Activated CD4-positive, alpha-beta T cell treated with anti-CD3 and anti-CD28 coated beads, Interleukin-2, amount 50 U/mL, for 48 hours (primary cell): Measurements from ENCODE around the gene LGALS1.
"Not testable (repeated sequence)": the region's sequence is repeated elsewhere in the genome, so short reads cannot be mapped to it uniquely, and the experiment has no call there.

Experiments used
- DNase-seq, 2 experiments: peaks; one replicate each; pipeline ENCODE4 v3.0.0-alpha.2; 2020

Gene LGALS1

GRCh38 chr22:37692627-37693285, 17.3 kb downstream of the LGALS1 start:
- DNase-seq = no peak

- DNase-seq = not testable (repeated sequence)
Measured at GRCh38 chr22:37694131-37694530, 18.7 kb downstream of the LGALS1 start.

GRCh38 chr22:37696260-37696656, 20.8 kb downstream of the LGALS1 start:
- DNase-seq = not testable (repeated sequence)

- DNase-seq = peak; percentile 91 to 94
Measured at GRCh38 chr22:37696657-37697537, 21.5 kb downstream of the LGALS1 start, which contains the start of gene TRIOBP. TRIOBP (plus strand) TSS chr22:37697048; CDS start chr22:37701366, 4,318 bp downstream.

DNA sequence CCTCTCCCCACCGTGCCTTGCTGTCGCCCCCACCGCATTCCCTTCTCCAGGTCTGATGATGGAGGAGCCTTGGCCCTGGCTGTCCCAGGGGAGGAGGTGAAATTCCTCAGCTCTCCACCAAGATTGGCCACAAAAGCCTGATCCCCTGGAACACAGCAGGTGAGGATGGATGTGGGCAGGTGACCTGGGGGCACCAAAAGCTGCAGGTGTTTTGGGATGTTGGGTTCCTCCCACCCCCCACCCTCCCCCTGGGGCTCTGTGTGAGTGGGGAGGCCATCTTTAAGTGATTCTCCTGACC, 22.1 kb downstream of the LGALS1 start:
- no peak for DNase-seq

DNA sequence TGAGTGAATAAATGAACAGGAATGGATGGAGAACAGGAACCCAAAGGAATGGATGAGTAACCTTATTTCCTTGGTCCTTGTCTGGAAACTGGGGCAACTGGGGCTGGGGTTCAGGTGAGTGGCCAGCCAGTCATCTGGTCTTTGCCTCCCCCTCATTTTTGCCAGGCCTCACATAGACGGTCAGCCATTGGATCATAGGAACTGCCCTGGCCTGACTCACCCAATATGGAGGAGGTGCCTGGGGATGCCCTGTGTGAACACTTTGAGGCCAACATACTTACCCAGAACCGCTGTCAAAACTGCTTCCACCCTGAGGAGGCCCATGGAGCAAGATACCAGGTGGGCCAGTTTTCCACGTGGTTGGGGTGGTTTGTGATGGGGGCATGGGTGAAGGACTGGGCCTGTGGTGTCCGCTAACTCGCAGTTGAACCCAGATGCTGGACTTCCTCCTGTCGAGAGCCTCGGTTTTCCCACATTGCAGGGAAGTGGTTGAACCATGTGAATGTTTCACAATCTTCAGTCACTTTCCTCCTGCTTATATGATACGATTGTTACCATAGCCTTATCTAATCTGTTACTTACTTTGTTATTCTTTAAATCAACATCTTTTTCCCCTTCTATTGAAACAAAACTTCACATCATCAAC, 25.8 kb downstream of the LGALS1 start:
- DNase-seq = no peak

GRCh38 chr22:37703906-37704305, 28.5 kb downstream of the LGALS1 start:
- DNase-seq = no peak

DNA sequence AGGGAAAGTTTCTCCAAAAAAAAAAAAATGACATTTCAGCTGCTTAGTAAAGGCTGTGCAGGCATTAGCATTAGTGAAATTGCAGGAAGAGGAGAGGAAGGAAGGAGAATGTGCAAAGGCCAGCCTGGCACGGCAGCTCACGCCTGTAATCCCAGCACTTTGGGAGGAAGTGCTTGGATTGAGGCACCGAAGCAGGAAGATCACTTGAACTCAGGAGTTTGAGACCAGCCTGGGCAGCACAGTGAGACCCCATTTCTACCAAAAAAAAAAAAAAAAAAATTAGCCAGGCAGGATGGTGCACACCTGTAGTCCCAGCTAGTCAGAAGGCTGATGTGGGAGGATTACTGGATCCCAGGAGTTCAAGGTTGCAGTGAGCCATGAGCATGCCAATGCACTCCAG, 29.2 kb downstream of the LGALS1 start:
- DNase-seq = no peak

DNA sequence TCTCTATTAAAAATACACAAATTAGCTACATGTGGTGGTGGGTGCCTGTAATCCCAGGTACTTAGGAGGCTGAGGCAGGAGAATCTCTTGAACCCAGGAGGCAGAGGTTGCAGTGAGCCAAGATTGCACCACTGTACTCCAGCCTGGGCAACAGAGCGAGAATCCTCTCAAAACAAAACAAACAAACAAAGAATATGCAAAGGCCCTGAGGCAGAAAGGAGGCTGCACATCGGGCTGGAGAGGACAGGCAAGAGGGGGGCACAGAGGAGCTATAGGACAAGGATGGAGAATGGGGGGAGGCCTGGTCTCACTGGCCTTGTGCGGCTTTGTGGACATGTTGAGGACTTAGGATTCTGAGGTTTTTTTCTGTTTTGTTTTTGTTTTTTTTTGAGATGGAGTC, 29.8 kb downstream of the LGALS1 start:
- no peak for DNase-seq

DNA sequence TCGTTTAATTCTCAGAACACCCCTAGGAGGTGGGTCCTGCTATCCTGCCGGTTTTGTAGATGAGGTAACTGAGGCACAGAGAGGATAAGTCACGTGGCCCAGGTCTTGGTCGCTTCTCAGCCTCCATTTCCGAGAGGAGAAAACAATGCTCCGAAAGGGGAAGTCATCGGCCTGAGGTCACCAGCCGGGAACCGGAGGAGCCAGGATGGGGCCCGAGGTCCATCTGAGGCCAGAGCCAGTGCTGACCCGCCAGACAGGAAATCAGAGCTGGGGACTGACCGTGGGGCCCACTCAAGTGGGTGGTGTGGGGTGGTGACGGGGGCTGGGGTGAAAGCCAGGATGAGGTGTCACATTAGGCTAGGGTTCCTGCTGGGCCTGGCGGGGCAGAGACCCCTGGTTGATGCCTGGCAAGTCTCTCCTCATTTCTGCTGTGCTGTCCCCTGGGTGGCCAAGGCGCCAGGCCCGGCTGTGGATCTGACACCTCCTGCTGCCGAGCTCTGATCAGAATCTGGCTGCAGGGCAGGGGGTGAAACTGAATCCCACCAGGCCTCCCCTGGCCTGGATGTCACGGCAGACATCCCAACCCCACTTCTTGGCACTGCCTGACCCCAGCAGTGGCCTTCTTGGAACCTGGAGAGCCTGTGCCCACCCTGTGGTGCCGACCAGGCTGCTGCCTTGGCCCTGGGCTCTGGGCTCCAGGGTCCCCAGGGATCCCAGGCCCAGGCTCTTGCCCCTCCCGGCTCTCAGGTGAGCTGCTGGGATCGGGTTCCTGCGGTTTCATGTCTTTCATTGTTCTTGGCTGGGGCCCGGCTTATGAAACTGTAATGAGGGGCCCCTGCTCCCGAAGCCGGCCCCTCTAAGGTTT, 33.4 kb downstream of the LGALS1 start:
- DNase-seq = no peak

DNA sequence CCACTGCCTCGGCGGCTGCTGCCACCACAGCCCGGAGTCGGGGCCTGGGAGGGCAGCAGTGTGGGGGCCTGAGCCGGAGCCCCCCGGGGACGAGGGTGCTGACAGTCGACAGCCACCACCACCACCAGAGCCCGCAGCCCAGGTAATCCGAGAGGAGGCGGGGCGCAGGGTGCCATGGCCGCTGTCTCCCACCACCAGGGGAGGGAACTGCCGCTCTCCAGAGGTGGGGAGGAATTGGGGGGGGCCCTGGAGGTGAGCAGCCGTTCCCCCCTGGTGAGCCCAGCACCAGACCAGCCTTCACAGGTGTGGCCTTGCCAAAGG, 34.0 kb downstream of the LGALS1 start:
- no peak for DNase-seq

DNA sequence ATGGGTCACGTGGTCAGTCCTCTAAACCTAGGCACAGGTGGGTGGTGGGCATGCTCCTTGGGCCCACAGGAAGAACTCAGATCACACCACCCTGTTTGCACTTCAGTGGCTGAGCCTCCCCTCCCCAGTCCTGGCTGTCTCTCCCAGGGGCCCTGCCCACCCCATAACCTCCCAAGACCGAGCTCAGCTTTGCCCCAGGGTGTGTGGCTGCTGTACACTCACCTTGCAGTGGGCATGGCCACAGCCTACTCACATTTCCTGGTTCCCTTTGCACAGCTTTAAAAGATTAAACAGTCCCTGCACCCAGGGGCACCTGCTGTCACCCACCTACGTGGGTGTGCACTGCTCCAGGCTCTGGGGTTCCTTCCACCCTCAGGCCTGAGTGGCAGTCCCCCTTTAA, 35.2 kb downstream of the LGALS1 start:
- no peak for DNase-seq

GRCh38 chr22:37711490-37711889, 36.1 kb downstream of the LGALS1 start:
- no peak for DNase-seq

GRCh38 chr22:37713761-37714160, 38.3 kb downstream of the LGALS1 start:
- no peak for DNase-seq

- no peak for DNase-seq
Measured at GRCh38 chr22:37714634-37715033, 39.2 kb downstream of the LGALS1 start.

DNA sequence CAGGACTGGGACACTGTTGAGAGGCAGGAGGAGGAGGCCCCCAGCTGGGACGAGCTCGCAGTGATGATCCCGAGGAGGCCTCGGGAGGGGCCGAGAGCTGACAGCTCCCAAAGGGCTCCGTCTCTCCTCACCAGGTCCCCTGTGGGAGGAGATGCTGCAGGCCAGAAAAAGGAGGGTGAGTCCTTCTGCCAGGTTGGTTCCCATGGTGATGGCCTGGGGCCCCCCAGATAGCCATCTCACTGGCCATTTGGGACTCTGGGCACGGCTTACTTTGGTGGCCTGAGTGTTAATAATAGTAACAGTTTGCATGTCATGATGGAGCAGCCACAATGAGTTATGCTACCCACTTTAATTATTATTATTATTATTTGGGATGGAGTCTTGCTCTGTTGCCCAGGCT, 40.3 kb downstream of the LGALS1 start:
- DNase-seq = no peak

DNA sequence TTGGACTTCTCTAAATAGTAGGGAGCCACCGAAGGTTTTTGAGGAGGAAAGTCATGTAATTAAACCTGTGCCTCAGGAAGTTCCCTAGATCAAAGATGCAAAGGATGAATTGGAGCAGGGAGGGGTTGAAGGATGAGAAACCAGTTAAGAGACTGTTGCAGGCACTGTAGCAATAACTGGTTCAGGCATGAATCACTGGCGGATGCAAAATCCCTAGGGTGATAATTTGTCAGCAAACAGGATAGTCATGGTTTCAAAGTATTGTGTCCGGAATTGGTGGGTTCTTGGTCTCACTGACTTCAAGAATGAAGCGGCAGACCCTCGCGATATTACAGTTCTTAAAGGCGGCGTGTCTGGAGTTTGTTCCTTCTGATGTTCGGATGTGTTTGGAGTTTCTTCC, 41.3 kb downstream of the LGALS1 start:
- no peak for DNase-seq

DNA sequence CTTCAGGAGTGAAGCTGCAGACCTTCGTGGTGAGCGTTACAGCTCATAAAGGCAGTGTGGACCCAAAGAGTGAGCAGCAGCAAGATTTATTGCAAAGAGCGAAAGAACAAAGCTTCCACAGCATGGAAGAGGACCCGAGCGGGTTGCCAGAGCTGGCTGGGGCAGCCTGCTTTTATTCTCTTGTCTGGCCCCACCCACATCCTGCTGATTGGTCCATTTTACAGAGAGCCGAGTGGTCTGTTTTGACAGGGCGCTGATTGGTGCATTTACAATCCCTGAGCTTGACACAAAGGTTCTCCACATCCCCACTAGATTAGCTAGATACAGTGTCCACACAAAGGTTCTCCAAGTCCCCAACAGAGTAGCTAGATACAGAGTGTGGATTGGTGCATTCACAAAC, 41.8 kb downstream of the LGALS1 start:
- DNase-seq = not testable (repeated sequence)

DNA sequence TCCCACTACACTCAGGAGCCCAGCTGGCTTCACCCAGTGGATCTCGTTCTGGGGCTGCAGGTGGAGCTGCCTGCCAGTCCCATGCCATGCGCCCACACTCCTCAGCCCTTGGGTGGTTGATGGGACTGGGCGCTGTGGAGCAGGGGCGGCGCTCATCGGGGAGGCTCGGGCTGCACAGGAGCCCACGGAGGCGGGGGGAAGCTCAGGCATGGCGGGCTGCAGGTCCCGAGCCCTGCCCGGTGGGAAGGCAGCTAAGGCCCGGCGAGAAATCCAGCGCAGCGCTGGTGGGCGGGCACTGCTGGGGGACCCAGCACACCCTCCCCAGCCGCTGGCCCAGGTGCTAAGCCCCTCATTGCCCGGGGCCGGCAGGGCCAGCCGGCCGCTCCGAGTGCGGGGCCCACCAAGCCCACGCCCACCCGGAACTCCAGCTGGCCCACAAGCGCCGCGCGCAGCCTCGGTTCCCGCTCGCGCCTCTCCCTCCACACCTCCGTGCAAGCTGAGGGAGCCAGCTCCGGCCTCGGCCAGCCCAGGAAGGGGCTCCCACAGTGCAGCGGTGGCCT, 42.4 kb downstream of the LGALS1 start:
- not testable (repeated sequence) for DNase-seq

GRCh38 chr22:37725551-37726240, 50.3 kb downstream of the LGALS1 start:
- no peak for DNase-seq

DNA sequence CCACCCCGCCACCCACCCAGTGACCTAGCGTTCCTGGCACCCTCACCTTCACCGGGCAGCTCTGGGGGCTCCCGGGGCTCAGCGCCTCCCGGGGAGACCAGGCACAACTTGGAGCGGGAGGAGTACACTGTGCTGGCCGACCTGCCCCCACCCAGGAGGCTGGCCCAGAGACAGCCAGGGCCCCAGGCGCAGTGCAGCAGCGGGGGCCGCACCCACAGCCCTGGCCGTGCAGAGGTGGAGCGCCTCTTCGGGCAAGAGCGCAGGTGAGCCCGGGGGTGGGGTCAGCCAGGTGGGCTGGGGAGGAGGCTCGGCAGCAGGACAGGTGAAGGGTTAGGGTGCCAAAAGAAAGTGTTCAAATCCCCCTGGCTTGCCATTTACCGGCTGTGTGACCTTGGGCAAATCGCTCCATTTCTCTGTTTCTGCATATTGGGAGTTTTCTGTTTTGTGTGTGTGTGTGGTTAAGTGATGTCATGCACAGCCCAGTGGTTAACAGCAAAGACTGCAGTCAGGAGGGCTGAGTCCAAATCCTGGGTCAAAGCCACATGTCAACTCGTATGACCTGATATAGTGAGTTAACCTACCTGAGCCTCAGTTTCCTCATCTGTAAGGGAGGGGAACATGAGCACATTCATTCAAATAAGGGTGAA, 50.9 kb downstream of the LGALS1 start:
- no peak for DNase-seq

DNA sequence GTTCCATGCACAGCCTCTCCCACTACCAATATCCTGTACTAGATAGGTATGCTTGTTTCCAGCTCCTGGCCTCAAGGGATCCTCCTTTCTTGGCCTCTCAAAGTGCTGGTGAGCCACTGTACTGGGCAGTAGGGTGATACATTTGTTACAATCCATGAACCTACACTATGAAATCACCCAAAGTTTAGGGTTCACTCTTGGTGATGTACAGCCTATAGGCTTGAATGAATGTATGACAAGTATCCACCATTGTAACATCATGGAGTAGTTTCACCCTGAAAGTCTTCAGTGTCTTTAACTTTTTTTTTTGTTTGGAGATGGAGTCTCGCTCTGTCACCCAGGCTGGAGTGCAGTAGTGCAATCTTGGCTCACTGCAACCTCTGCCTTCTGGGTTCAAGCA, 53.2 kb downstream of the LGALS1 start:
- DNase-seq = no peak
